ENCODE data around the gene NDC1. TPM values are rescaled to one million over a fixed set of nuclear protein-coding genes. Genes with fewer than 3 reads are reported as not detected.

NDC1 gene
- total RNA-seq, 1 experiment from 2014 or later, result 44.8 TPM

- no peaks in the 10 kb centered on the region for H3K9me3 Mint-ChIP-seq (ENCODE audit: low read depth, unreplicated experiment)
- no peaks in the 10 kb centered on the region for H3K27me3 Mint-ChIP-seq (ENCODE audit: unreplicated experiment)
- no peak overlapping the region for H3K27ac Mint-ChIP-seq (ENCODE audit: unreplicated experiment)
- intact Hi-C loops (cut with micrococcal nuclease; ENCODE audit: unreplicated experiment), result no loop called here
- no TSS peak for BruUV-seq (replicated peaks)
- CTCF ChIA-PET, result no interaction called here
- no peak for TF ChIP-seq CTCF (IDR thresholded peaks at IDR 0.05; ENCODE audit: unreplicated experiment)
- no peaks in the 10 kb centered on the region for H3K4me1 Mint-ChIP-seq (ENCODE audit: low read depth, unreplicated experiment)
- no peak overlapping the region for H3K4me3 Mint-ChIP-seq (ENCODE audit: low read depth, unreplicated experiment)
- H3K36me3 Mint-ChIP-seq (ENCODE audit: insufficient read depth, unreplicated experiment), result peaks cover 51% of the 10 kb centered on the region
- no peak for DNase-seq
Measured at GRCh38 chr1:53804791-53805505, 33.1 kb downstream of the NDC1 start.

- Mint-ChIP-seq H3K27me3 (ENCODE audit: unreplicated experiment) (no peaks in the 10 kb centered on the region), H3K36me3 (ENCODE audit: insufficient read depth, unreplicated experiment) (peaks cover 55% of the 10 kb centered on the region), H3K4me1 (ENCODE audit: low read depth, unreplicated experiment) (no peaks in the 10 kb centered on the region), H3K9me3 (ENCODE audit: low read depth, unreplicated experiment) (no peaks in the 10 kb centered on the region), H3K27ac (ENCODE audit: unreplicated experiment) (no peak overlapping the region), H3K4me3 (ENCODE audit: low read depth, unreplicated experiment) (no peak overlapping the region)
- intact Hi-C loops (cut with micrococcal nuclease; ENCODE audit: unreplicated experiment), result no loop called here
- no TSS peak for BruUV-seq (replicated peaks)
- DNase-seq, result no peak
- CTCF ChIA-PET, result no interaction called here
- TF ChIP-seq CTCF (IDR thresholded peaks at IDR 0.05; ENCODE audit: unreplicated experiment), result no peak
Measured at GRCh38 chr1:53804181-53804580, 33.9 kb downstream of the NDC1 start.

- CTCF ChIA-PET, result no interaction called here
- Mint-ChIP-seq H3K36me3 (ENCODE audit: insufficient read depth, unreplicated experiment) (peaks cover 50% of the 10 kb centered on the region), H3K4me3 (ENCODE audit: low read depth, unreplicated experiment) (no peak overlapping the region)
Measured at GRCh38 chr1:53800621-53801020, 37.5 kb downstream of the NDC1 start.

GRCh38 chr1:53799141-53799540 lies 39.0 kb downstream of the NDC1 start:
- intact Hi-C loops (cut with micrococcal nuclease; ENCODE audit: unreplicated experiment), result no loop called here
- Mint-ChIP-seq H3K36me3 (ENCODE audit: insufficient read depth, unreplicated experiment) (peaks cover 49% of the 10 kb centered on the region), H3K27ac (ENCODE audit: unreplicated experiment) (no peak overlapping the region), H3K27me3 (ENCODE audit: unreplicated experiment) (no peaks in the 10 kb centered on the region), H3K9me3 (ENCODE audit: low read depth, unreplicated experiment) (no peaks in the 10 kb centered on the region), H3K4me3 (ENCODE audit: low read depth, unreplicated experiment) (no peak overlapping the region), H3K4me1 (ENCODE audit: low read depth, unreplicated experiment) (no peaks in the 10 kb centered on the region)
- TF ChIP-seq CTCF (IDR thresholded peaks at IDR 0.05; ENCODE audit: unreplicated experiment), result no peak
- CTCF ChIA-PET, result no interaction called here
- BruUV-seq (replicated peaks), result no TSS peak
- no peak for DNase-seq

More at GRCh38 chr1:53800621-53801020, 37.5 kb downstream of the NDC1 start:
- no peak for TF ChIP-seq CTCF (IDR thresholded peaks at IDR 0.05; ENCODE audit: unreplicated experiment)
- Mint-ChIP-seq H3K9me3 (ENCODE audit: low read depth, unreplicated experiment) (no peaks in the 10 kb centered on the region), H3K27ac (ENCODE audit: unreplicated experiment) (no peak overlapping the region), H3K4me1 (ENCODE audit: low read depth, unreplicated experiment) (no peaks in the 10 kb centered on the region), H3K27me3 (ENCODE audit: unreplicated experiment) (no peaks in the 10 kb centered on the region)
- BruUV-seq (replicated peaks), result no TSS peak
- DNase-seq, result no peak
- intact Hi-C loops (cut with micrococcal nuclease; ENCODE audit: unreplicated experiment), result no loop called here
